22Rv1 (cell line): Measurements from ENCODE around the gene PIK3C2B.
A peak's percentile ranks its signal among the peaks of the same experiment; 100 is the strongest.

Experiments used
- H3K27ac ChIP-seq: fragments of 450-650 bp; 2 replicates; pipeline ENCODE4 v1.5.1; 2017
- CTCF ChIP-seq: fragments of 450-650 bp; IDR thresholded peaks from 2 replicates; pipeline ENCODE4 v1.5.1; 2017; ENCODE audit warnings: mild to moderate bottlenecking
- ZFX ChIP-seq: fragments of 450-650 bp; IDR thresholded peaks from 2 replicates; pipeline ENCODE4 v1.6.1; 2017; ENCODE audit warnings: antibody characterized with exemption, borderline replicate concordance

PIK3C2B gene

GRCh38 chr1:204483791-204484190, 10.8 kb downstream of the PIK3C2B start:
- no peak for TF ChIP-seq ZFX
- TF ChIP-seq CTCF, result no peak
- H3K27ac ChIP-seq, result no peak overlapping the region

GRCh38 chr1:204480515-204480914, 14.1 kb downstream of the PIK3C2B start:
- no peak overlapping the region for H3K27ac ChIP-seq
- TF ChIP-seq CTCF (no peak), ZFX (no peak)

GRCh38 chr1:204479387-204480136, 15.0 kb downstream of the PIK3C2B start:
- peak overlapping the region; percentile 36 for H3K27ac ChIP-seq
- TF ChIP-seq CTCF (no peak), ZFX (no peak)

GRCh38 chr1:204478921-204479320, 15.7 kb downstream of the PIK3C2B start:
- no peak overlapping the region for H3K27ac ChIP-seq
- TF ChIP-seq CTCF, result no peak
- TF ChIP-seq ZFX, result no peak

- no peak overlapping the region for H3K27ac ChIP-seq
- TF ChIP-seq ZFX (no peak), CTCF (peak; percentile 10; the same call in 1 of the 2 replicates)
Measured at GRCh38 chr1:204478172-204478899, 16.3 kb downstream of the PIK3C2B start.

- H3K27ac ChIP-seq, result no peak overlapping the region
- no peak for TF ChIP-seq CTCF
- no peak for TF ChIP-seq ZFX
Measured at GRCh38 chr1:204477036-204477740, 17.4 kb downstream of the PIK3C2B start.

- TF ChIP-seq CTCF (no peak), ZFX (no peak)
- no peak overlapping the region for H3K27ac ChIP-seq
Measured at GRCh38 chr1:204476563-204476962, 18.0 kb downstream of the PIK3C2B start.
